IPS-20b (cell line): ENCODE measurements around the gene CNEP1R1.
A peak's percentile ranks its signal among the peaks of the same experiment; 100 is the strongest.

Source experiments
- H3K27ac ChIP-seq: one replicate; pipeline ENCODE4 v1.5.1; 2013; ENCODE audit warnings: low read length
- H3K27me3 ChIP-seq: 2 replicates; pipeline ENCODE4 v1.6.1; 2013; ENCODE audit warnings: mild to moderate bottlenecking, low read length, inconsistent platforms; ENCODE audit not compliant: insufficient read depth
- H3K36me3 ChIP-seq: 2 replicates; pipeline ENCODE4 v1.6.1; 2013; ENCODE audit warnings: low read depth, mild to moderate bottlenecking, inconsistent platforms, low read length, moderate library complexity; ENCODE audit not compliant: insufficient read depth
- H3K4me1 ChIP-seq: 2 replicates; pipeline ENCODE4 v1.6.1; 2013; ENCODE audit warnings: mild to moderate bottlenecking, control low read depth, inconsistent platforms, low read length, moderate library complexity; ENCODE audit not compliant: insufficient read depth
- H3K4me3 ChIP-seq: 2 replicates; pipeline ENCODE4 v1.5.1; 2013; ENCODE audit warnings: mild to moderate bottlenecking, low read length, inconsistent platforms
- H3K9ac ChIP-seq: 2 replicates; pipeline ENCODE4 v1.6.1; 2013; ENCODE audit warnings: low read depth, mild to moderate bottlenecking, inconsistent platforms, low read length, moderate library complexity
- H3K9me3 ChIP-seq: 2 replicates; pipeline ENCODE4 v1.6.1; 2013; ENCODE audit warnings: mild to moderate bottlenecking, low read depth, low read length, inconsistent platforms; ENCODE audit not compliant: insufficient read depth

CNEP1R1 gene, protein sequence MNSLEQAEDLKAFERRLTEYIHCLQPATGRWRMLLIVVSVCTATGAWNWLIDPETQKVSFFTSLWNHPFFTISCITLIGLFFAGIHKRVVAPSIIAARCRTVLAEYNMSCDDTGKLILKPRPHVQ

DNA sequence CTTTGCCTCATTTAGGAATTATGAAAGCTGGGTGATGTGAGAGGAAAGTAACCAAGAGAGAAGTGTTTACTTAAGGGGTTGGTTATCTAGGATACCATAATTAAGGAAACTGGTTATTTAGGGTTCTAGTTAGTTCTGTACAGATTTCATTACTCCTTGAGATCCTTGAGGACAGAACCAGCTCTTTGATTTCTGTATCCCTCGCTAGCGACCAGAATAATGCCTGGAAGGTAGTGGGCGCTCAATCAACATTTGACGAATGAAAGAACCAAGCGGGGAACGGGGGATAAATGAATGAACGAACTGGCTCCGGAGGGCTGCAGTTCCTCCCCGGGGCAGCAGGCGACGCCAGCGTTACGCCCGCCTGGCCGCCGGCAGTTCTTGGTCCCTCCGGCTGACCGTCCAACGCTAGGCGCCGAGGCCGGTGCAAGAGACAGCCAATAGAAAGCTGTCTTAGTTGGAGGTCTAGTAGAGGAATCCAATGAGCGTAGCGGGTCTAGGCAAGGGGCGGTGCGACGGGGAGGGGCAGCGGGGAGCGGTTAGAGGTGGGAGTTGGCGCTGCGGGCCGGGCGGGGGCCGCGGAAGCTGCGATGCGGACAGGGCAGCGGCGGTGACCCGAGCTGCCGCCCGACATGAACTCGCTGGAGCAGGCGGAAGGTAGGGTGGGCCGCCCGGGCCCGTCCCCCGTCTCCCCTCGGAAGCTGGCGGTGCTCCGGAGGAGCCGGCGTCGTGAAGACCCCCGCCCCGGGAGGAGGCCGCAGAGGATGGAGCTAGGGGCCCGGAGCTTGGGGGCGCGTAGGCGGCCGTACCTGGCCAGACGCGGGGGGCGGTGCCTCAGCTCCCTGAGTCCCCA is at the start of gene CNEP1R1:
Gene CNEP1R1, plus strand, starts transcription at position 542 of the 853 bp plus-strand sequence. Its CDS starts 91 bp downstream, at position 633.
- Histone ChIP-seq H3K9me3 (no peaks in the 10 kb centered on the region), H3K4me1 (peaks cover 5% of the 10 kb centered on the region; the same call in 1 of the 2 replicates), H3K27ac (no peak within 1 kb of the TSS), H3K36me3 (peaks cover 15% of the 10 kb centered on the region), H3K9ac (peak within 1 kb of the TSS; percentile 82), H3K4me3 (peak within 1 kb of the TSS; percentile 95), H3K27me3 (no peaks in the 10 kb centered on the region)

DNA sequence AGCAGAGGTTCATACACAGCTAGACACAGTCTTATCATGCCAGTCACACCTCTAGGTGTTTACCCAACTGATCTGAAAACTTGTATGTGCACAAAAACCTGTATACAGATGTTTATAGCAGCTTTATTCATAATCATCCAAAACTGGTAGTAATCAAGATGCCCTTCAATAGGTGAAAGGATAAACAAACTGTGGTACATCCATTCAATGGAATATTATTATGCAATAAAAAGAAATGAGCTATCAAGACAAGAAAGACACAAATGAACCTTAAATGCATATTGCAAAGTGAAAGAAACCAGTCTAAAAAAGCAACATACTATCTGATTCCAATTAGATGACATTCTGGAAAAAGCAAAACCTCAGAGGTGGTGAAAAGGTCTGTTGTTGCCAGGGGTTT is 47.6 kb upstream of the CNEP1R1 start:
- Histone ChIP-seq H3K4me3 (no peak overlapping the region), H3K36me3 (no peaks in the 10 kb centered on the region), H3K27me3 (no peaks in the 10 kb centered on the region)

DNA sequence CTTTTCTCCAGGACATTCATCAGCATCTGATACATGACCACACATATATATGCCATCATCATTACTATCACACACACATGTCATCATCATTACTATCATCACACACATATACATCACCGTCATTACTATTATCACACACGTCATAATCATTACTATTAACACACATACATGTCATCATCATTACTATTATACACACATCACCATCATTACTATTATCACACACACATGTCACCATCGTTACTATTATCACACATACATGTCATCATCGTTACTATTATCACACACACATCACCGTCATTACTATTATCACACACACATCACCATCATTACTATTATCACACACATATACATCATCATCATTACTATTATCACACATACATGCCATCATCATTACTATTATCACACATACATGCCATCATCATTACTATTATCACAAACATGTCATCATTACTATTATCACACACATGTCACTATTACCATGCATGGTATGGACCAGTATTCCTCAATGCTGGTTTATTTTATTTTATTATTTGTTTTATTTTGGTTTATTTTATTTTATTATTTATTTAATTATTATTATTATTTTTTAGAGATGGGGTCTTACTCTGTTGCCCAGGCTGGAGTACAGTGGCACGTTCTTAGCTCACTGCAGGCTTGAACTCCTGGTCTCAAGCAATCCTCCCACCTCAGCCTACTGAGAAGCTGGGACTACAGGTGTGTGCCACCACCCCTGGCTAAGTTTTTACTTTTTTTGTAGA is 46.3 kb upstream of the CNEP1R1 start:
- Histone ChIP-seq H3K27me3 (no peaks in the 10 kb centered on the region), H3K4me3 (no peak overlapping the region), H3K27ac (no peak overlapping the region), H3K9me3 (no peaks in the 10 kb centered on the region), H3K9ac (no peak overlapping the region), H3K4me1 (no peaks in the 10 kb centered on the region), H3K36me3 (no peaks in the 10 kb centered on the region)

More for the DNA sequence above, 47.6 kb upstream of the CNEP1R1 start:
- Histone ChIP-seq H3K27ac (no peak overlapping the region), H3K4me1 (no peaks in the 10 kb centered on the region), H3K9ac (no peak overlapping the region), H3K9me3 (no peaks in the 10 kb centered on the region)

DNA sequence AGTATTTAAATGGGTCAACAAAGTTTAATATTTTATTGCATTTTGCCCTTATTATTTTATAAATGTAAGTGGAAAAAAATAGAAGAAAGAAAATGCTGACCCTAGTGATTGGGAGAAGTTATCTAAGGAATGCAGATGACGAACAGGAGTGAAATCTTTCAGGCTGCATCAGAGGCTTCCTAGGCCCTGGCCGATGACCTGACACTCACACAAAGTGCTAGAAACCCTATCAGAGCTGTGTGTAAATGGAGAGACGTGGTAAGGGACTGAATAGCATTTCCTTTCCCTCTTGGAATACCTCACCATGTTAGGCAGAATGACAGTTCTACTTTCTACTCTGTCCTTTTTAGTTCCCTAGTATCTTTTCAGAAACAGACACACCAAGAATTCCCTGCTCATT is 44.9 kb upstream of the CNEP1R1 start:
- Histone ChIP-seq H3K36me3 (no peaks in the 10 kb centered on the region), H3K9me3 (no peaks in the 10 kb centered on the region), H3K4me1 (no peaks in the 10 kb centered on the region), H3K9ac (no peak overlapping the region), H3K27me3 (no peaks in the 10 kb centered on the region), H3K27ac (no peak overlapping the region), H3K4me3 (no peak overlapping the region)

DNA sequence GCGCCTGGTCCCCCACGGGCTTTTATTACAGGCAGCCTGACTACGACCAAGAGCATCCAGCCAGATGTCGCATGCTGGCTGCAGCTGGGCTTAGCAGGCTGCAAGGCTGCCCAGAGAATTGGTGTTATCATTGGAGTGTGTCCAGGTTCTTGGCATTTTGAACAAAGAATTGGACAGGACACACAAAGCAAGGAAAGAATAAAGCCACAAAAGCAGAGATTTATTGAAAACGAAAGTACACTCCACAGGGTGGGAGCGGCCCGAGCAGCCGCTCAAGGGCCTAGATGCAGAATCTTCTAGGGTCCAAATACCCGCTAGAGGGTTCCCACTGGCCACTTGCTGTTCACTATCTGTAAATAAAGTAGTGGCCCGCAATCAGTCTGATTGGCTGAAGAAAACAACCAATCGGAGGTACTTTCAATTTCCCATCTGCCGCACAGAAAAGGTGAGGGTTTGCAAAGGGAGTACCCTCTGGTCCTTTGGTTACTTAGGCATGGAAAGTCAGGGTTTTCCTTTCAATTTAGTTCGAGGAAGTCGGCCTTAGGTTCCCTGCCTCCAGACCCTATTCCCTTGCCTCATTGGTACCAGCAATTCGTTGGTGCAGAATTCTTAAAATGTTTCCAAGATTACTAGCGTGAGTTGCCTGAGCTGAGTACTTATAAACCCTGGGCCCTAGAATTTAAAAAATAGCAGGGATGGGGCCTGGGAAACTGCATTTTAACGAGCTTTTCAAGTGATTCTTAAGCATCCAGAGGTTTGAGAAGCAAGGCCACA is 38.5 kb upstream of the CNEP1R1 start:
- Histone ChIP-seq H3K4me3 (no peak overlapping the region), H3K9me3 (no peaks in the 10 kb centered on the region), H3K4me1 (no peaks in the 10 kb centered on the region), H3K27ac (no peak overlapping the region), H3K27me3 (no peaks in the 10 kb centered on the region), H3K9ac (no peak overlapping the region), H3K36me3 (no peaks in the 10 kb centered on the region)

DNA sequence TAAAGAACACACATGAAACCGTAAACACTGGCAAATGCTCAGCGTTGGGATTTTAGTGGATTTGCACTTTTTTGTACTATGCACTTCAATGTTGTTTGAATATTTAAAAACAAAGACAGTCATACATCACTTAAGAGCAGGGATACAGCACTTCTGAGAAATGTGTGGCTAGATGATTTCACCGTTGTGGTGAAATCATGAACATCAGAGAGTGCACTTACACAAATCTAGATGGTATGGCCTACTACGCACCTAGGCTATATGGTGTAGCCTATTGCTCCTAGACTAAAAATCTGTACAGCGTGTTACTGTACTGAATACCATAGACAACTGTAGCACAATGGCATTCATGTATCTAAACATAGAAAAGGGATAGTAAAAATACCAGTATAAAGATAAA is 37.6 kb upstream of the CNEP1R1 start:
- H3K4me3 ChIP-seq: no peak overlapping the region
- no peaks in the 10 kb centered on the region for H3K4me1 ChIP-seq
- no peak overlapping the region for H3K9ac ChIP-seq
- H3K9me3 ChIP-seq: no peaks in the 10 kb centered on the region
- H3K27ac ChIP-seq: no peak overlapping the region
- H3K27me3 ChIP-seq: no peaks in the 10 kb centered on the region
- no peaks in the 10 kb centered on the region for H3K36me3 ChIP-seq

DNA sequence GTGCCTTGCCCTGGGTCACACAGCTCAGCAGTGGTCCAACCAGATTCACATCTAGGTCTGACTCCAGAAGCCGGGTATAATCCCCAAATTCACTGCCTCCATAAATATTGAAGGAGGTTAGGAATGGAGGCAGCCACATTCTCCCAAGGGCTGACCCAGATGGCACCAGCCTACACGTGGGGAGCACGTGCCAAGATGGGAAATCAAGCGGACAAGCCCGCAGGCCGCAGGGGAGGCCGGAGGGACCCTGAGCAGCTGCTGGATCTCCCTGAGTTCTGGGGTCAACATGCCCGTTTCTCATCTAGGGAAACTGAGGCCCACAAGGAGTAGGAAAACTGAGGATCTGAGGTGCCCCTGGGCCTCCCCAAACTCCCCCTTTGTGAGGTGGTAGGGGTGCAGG is 32.2 kb upstream of the CNEP1R1 start:
- Histone ChIP-seq H3K27ac (no peak overlapping the region), H3K9me3 (no peaks in the 10 kb centered on the region), H3K36me3 (no peaks in the 10 kb centered on the region), H3K9ac (no peak overlapping the region), H3K27me3 (peaks cover 10% of the 10 kb centered on the region; the same call in 1 of the 2 replicates), H3K4me1 (no peaks in the 10 kb centered on the region), H3K4me3 (no peak overlapping the region)

DNA sequence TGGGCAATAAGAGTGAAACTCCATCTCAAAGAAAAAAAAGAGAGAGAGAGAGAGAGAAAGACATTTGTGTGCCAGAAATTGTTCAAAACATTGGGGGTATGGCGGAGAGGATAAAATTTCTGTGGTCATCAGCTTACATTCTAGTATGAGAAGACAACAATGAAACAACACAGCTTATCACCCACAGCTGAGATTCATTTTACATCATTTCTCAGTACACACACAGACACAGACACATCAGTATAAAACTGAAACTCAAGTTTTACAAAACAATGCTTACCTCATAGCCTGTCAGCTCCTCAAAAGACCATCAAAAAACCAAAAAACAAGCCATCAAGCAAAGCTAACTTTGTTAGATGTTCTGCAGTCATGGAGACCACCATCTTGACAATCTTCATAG is 31.4 kb upstream of the CNEP1R1 start:
- H3K36me3 ChIP-seq: no peaks in the 10 kb centered on the region
- no peak overlapping the region for H3K4me3 ChIP-seq
- no peak overlapping the region for H3K27ac ChIP-seq
- peaks cover 10% of the 10 kb centered on the region; the same call in 1 of the 2 replicates for H3K27me3 ChIP-seq
- H3K9me3 ChIP-seq: no peaks in the 10 kb centered on the region
- H3K4me1 ChIP-seq: no peaks in the 10 kb centered on the region
- H3K9ac ChIP-seq: no peak overlapping the region

DNA sequence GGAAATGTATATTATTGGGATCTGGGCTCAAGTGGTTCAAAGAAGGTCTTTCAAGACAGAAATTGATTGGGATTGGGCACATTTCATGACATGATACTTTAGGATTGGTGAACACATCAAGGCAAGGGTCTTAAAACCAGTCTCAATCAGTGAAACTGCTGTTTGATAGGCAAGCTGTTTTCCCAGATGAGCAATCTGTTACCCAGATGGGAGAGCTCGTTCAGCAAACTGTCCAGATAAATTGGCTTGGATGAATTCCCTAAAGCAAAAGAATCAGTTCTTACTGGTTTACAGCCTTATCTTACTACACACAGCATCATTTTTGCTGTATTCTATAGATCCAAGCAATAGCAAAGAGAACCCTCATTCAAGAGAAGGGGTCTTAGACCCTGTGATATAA is 31.0 kb upstream of the CNEP1R1 start:
- no peaks in the 10 kb centered on the region for H3K36me3 ChIP-seq
- no peaks in the 10 kb centered on the region for H3K4me1 ChIP-seq
- no peak overlapping the region for H3K9ac ChIP-seq
- no peak overlapping the region for H3K4me3 ChIP-seq
- H3K9me3 ChIP-seq: no peaks in the 10 kb centered on the region
- no peak overlapping the region for H3K27ac ChIP-seq
- peaks cover 10% of the 10 kb centered on the region; the same call in 1 of the 2 replicates for H3K27me3 ChIP-seq

DNA sequence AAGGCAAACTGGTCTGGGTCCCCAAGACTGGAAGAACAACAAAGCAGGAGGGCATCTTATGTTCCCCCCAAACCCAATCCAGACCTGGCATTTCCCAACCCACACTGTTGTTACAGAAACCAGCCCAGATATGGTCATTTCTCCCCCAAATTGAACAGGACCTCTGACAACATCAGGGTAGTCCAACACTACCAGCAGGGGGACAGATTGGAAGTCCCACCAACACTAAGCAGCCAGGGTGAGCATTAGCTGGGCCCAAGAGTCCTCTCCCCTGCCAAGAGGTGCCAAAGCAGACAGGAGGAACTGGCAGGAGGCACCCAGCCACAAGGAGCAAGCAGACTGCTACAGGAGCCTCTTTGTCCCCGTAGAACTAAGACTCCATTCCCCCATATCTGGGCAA is 29.3 kb upstream of the CNEP1R1 start:
- Histone ChIP-seq H3K4me1 (no peaks in the 10 kb centered on the region), H3K4me3 (no peak overlapping the region), H3K9ac (no peak overlapping the region), H3K27me3 (peaks cover 10% of the 10 kb centered on the region; the same call in 1 of the 2 replicates), H3K9me3 (no peaks in the 10 kb centered on the region), H3K36me3 (no peaks in the 10 kb centered on the region), H3K27ac (no peak overlapping the region)

DNA sequence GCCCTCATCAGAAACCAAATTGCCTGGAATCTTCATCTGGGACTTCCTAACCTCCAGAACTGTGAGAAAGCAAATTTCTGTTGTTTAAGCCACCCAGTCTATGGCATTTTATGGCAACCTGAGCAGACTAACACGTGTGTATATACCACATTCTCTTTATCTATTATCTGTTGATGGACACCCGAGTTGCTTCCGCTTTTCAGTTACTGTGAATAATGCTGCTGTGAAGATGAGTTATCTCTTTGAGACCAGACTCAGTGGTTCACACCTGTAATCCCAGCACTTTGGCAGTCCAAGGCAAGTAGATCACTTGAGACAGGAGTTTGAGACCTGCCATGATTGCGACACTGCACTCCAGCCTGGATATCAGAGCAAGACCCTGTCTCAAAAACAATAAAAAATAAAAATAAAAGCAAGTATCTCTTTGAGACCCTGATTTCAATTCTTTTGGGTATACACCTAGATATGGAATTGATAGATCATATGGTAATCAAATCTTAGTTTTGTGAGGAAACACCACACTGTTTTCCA is 27.2 kb upstream of the CNEP1R1 start:
- no peak overlapping the region for H3K27ac ChIP-seq
- no peaks in the 10 kb centered on the region; the same call in 1 of the 2 replicates for H3K9me3 ChIP-seq
- no peak overlapping the region for H3K4me3 ChIP-seq
- no peaks in the 10 kb centered on the region for H3K36me3 ChIP-seq
- H3K9ac ChIP-seq: no peak overlapping the region
- H3K27me3 ChIP-seq: peaks cover 10% of the 10 kb centered on the region; the same call in 1 of the 2 replicates
- no peaks in the 10 kb centered on the region for H3K4me1 ChIP-seq
